Activated B cell treated with CpG ODN at 0.5 μM for 24 hours (primary cell): ENCODE data around the gene TNFSF9. TPM values are rescaled to one million over a fixed set of nuclear protein-coding genes. Genes with fewer than 3 reads are reported as not detected.
"Not testable (repeated sequence)": the region's sequence is repeated elsewhere in the genome, so short reads cannot be mapped to it uniquely, and the experiment has no call there.

Experiments
- ATAC-seq: fragments of 200-7000 bp; cut with Tn5 transposase; one replicate; pipeline ENCODE4 v1.10.0; 2021; ENCODE audit warnings: low read depth, mild to moderate bottlenecking, moderate library complexity
- CTCF ChIA-PET: fragments of 350-600 bp; sonication (Branson Sonifier 250); formaldehyde crosslinking; loops from one replicate; lab custom pipeline; 2021; ENCODE audit warnings: antibody characterized with exemption; lab: Charles Lee
- POLR2A ChIA-PET: fragments of 350-600 bp; sonication (Branson Sonifier 250); formaldehyde crosslinking; loops from one replicate; lab custom pipeline; 2021; ENCODE audit warnings: antibody characterized with exemption; lab: Charles Lee
- DNase-seq: peaks from one replicate; pipeline ENCODE4 v3.0.0; 2022
- H3K27ac Mint-ChIP-seq: one replicate; pipeline ENCODE4 v1.8.0; 2020; ENCODE audit warnings: mixed read lengths
- H3K27me3 Mint-ChIP-seq: one replicate; pipeline ENCODE4 v1.8.0; 2021; ENCODE audit warnings: mixed read lengths
- H3K36me3 Mint-ChIP-seq: one replicate; pipeline ENCODE4 v1.8.0; 2021; ENCODE audit warnings: low read depth, mixed read lengths
- H3K4me1 Mint-ChIP-seq: one replicate; pipeline ENCODE4 v1.8.0; 2021; ENCODE audit warnings: mixed read lengths
- H3K4me3 Mint-ChIP-seq: one replicate; pipeline ENCODE4 v1.8.0; 2020; ENCODE audit warnings: mild to moderate bottlenecking, mixed read lengths
- H3K9me3 Mint-ChIP-seq: one replicate; pipeline ENCODE4 v1.8.0; 2020; ENCODE audit warnings: mixed read lengths
- intact Hi-C: fragments of 100-400 bp; cut with micrococcal nuclease; formaldehyde crosslinking; loops from one replicate; pipeline ENCODE4 v1.15.1; 2024
- total RNA-seq: library from RNA; stranded (reverse); gene quantifications from 2 replicates; pipeline ENCODE4 v1.2.3, GENCODE V29; 2022
- TF ChIP-seq, protein P1 (sequence below): fragments of 200-600 bp; IDR thresholded peaks from one replicate; pipeline ENCODE4 v1.8.0; 2022; ENCODE audit warnings: antibody characterized with exemption, mild to moderate bottlenecking

TNFSF9 gene
- total RNA-seq, 1 donor from 2014 or later = 7.1 TPM

DNA sequence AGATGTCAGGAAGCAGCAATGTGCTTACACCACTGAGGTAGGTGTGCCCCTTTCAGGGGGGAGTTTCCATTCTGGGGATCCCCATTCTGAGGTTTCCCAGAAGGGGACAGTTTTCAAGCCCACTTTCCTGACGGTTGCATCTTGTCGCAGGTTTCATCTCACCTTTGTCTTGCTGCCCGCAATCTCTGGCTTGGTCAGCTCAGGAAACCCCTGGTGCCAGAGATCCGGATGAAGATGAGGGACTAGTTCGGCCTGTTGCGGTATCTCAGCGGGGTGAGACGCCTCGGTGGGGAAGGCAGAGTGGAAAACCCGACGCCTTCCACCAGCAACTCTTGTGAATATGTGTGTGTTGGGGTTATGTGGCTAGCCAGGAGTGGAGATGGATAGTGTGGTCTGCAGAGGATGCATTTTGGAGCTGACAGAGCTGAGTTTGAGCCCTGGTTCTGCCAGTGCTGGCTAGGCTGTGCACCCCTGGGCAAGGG is 13.1 kb downstream of the TNFSF9 start:
- ATAC-seq = no peak
- POLR2A ChIA-PET = interaction anchor here (1.5 kb wide), 1 partner anchor 21 kb away, joined by 3 read pairs; no protein-coding TSS in a partner anchor

DNA sequence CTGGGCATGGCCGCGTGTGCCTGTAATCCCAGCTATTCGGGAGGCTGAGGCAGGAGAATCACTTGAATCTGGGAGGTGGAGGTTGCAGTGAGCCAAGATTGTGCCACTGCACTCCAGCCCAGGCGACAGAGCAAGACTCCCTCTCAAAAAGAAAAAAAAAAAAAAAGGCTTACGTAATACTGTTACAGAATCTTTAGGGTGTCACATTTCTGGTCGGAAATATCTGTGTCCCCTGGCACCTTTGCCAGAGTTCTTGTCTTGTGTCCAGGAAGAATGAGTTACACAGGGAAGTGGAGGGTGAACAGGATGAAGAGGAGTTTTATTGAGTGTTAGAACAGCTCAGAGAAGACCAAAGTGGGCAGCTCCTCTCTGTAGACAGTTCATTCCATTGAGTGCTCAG is 19.9 kb downstream of the TNFSF9 start:
- intact Hi-C loops = loop anchor here (5.0 kb wide), 1 partner anchor 33 kb away; no protein-coding TSS in a partner anchor
- H3K9me3 Mint-ChIP-seq, H3K36me3 Mint-ChIP-seq, DNase-seq, H3K27ac Mint-ChIP-seq, H3K4me3 Mint-ChIP-seq, H3K27me3 Mint-ChIP-seq, H3K4me1 Mint-ChIP-seq, ATAC-seq: not testable (repeated sequence)
- POLR2A ChIA-PET = interaction anchor here (0.6 to 1.4 kb wide), 5 partner anchors 11 to 250 kb away, joined by 3 to 7 read pairs (median 4); partner anchors contain the start of gene TNFSF9
- CTCF ChIA-PET = interaction anchor here (0.6 kb wide), 1 partner anchor 14 kb away, joined by 3 read pairs; no protein-coding TSS in a partner anchor

More for the DNA sequence above, 13.1 kb downstream of the TNFSF9 start:
- TF ChIP-seq, protein P1, sequence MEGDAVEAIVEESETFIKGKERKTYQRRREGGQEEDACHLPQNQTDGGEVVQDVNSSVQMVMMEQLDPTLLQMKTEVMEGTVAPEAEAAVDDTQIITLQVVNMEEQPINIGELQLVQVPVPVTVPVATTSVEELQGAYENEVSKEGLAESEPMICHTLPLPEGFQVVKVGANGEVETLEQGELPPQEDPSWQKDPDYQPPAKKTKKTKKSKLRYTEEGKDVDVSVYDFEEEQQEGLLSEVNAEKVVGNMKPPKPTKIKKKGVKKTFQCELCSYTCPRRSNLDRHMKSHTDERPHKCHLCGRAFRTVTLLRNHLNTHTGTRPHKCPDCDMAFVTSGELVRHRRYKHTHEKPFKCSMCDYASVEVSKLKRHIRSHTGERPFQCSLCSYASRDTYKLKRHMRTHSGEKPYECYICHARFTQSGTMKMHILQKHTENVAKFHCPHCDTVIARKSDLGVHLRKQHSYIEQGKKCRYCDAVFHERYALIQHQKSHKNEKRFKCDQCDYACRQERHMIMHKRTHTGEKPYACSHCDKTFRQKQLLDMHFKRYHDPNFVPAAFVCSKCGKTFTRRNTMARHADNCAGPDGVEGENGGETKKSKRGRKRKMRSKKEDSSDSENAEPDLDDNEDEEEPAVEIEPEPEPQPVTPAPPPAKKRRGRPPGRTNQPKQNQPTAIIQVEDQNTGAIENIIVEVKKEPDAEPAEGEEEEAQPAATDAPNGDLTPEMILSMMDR = no peak
- CTCF ChIA-PET = no interaction called here
- H3K27me3 Mint-ChIP-seq = no peaks in the 10 kb centered on the region
- no peak overlapping the region for H3K4me3 Mint-ChIP-seq
- DNase-seq = no peak
- peaks cover 8% of the 10 kb centered on the region for H3K4me1 Mint-ChIP-seq
- peaks cover 4% of the 10 kb centered on the region for H3K9me3 Mint-ChIP-seq
- no peaks in the 10 kb centered on the region for H3K36me3 Mint-ChIP-seq
- intact Hi-C loops = no loop called here
- H3K27ac Mint-ChIP-seq = no peak overlapping the region

DNA sequence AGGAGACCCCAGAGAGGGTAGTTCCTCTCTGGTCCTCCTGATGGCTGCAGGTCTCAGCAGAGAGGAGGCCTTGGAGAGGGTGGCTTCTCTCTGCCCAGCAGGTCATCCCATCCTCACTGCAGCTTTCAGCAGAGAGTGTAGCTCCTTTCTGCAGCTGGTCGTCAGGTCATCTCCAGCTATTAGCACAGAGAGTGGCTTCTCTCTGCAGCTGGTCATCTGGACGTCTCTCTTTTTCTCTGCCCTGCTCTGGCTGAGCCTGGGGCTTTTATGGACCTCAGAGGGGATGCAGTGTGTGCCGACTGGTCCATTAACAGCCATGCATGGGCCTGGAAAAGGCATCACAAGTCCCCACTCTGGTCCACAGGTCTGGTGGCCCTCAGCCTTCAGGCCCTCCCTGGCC is 20.3 kb downstream of the TNFSF9 start:
- no peak for ATAC-seq
- Mint-ChIP-seq H3K4me1 (peaks cover 9% of the 10 kb centered on the region), H3K27ac (no peak overlapping the region), H3K4me3 (no peak overlapping the region), H3K9me3 (peaks cover 4% of the 10 kb centered on the region), H3K27me3 (no peaks in the 10 kb centered on the region), H3K36me3 (no peaks in the 10 kb centered on the region)
- intact Hi-C loops = loop anchor here (5.0 kb wide), 1 partner anchor 34 kb away; no protein-coding TSS in a partner anchor
- ChIA-PET POLR2A (interaction anchor here (0.6 to 1.6 kb wide), 5 partner anchors 12 to 187 kb away, joined by 3 to 7 read pairs (median 4); partner anchors contain the start of gene TNFSF9), CTCF (interaction anchor here (0.6 to 2.2 kb wide), 4 partner anchors 15 to 82 kb away, joined by 3 to 8 read pairs (median 6); no protein-coding TSS in a partner anchor)
- TF ChIP-seq, protein P1 = no peak
- DNase-seq = no peak

DNA sequence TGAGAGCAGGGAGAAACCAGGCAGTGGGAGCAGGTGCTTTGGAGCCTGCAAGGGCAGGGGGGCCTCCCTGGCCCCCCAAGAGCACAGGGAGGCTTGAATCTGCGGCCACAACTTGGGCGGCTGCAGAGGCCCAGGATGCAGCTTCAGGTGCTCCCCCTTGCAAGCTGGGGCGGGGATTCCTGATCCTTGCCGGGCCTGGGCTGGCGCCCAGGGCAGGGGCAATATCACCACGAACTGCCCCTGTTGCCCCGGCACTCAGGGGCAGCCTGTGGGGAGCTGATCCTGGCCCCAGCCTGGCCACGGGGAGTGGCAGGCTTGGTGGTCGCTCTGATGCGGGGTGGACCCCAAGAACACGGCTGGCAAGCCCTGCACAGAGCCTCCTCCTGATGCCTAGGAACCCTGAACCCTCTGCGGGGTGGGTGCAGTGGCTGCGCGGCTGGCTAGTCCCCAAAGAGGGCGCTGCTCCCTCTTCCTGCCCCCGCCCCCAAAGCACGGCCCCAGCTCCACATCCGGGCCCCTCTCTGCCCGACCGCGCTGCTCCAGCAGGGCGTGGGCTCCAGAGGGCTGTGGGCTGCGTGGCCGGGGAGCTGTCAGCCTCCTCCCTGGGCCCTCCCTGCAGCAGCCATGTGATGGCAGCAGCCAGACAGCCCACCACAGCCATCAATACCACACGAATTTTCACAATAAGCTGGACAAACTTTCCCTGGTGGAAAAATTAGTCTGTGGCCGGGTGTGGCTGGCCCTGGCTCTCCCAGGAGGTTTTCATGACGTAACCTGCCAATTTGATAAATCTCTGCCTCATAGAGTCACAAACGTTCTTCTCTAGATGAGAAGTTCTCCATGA is 21.0 kb downstream of the TNFSF9 start:
- intact Hi-C loops = loop anchor here (1.0 to 5.0 kb wide), 2 partner anchors 24 to 35 kb away; no protein-coding TSS in a partner anchor
- ATAC-seq (peak; percentile 88), DNase-seq (peak; percentile 35)
- ChIA-PET CTCF (interaction anchor here (0.6 to 2.2 kb wide), 6 partner anchors 16 to 273 kb away, joined by 3 to 8 read pairs (median 4); no protein-coding TSS in a partner anchor), POLR2A (interaction anchor here (0.5 to 1.6 kb wide), 13 partner anchors 12 to 231 kb away, joined by 3 to 9 read pairs (median 5); partner anchors contain the start of genes TNFSF9 and VAV1)
- H3K27me3 Mint-ChIP-seq = no peaks in the 10 kb centered on the region
- H3K27ac Mint-ChIP-seq = no peak overlapping the region
- no peaks in the 10 kb centered on the region for H3K36me3 Mint-ChIP-seq
- H3K9me3 Mint-ChIP-seq = peaks cover 4% of the 10 kb centered on the region
- H3K4me3 Mint-ChIP-seq = peak overlapping the region; percentile 19
- H3K4me1 Mint-ChIP-seq = peaks cover 9% of the 10 kb centered on the region
- TF ChIP-seq, protein P1 = no peak

DNA sequence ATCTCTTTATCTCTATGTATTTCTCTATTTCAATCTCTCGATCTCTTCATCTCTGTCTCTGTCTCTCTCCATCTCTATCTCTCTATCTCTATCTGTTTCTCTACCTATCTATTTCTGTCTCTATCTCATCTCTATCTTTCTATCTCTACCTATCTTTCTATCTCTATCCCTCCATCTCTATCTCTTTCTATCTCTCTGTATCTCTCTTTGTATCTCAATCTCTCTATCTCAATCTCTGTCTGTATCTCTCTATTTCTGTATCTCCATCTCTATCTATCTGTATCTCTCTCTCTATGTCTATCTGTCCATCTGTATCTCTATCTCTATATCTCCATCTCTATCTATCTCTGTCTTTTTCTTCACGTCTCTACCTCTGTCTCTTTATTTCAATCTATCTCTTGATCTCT is 25.2 kb downstream of the TNFSF9 start:
- CTCF ChIA-PET = no interaction called here
- Mint-ChIP-seq H3K4me1 (peaks cover 11% of the 10 kb centered on the region), H3K27me3 (no peaks in the 10 kb centered on the region), H3K36me3 (no peaks in the 10 kb centered on the region), H3K27ac (no peak overlapping the region), H3K9me3 (no peaks in the 10 kb centered on the region), H3K4me3 (no peak overlapping the region)
- no peak for DNase-seq
- TF ChIP-seq, protein P1 = no peak
- POLR2A ChIA-PET = interaction anchor here (0.6 kb wide), 1 partner anchor 30 kb away, joined by 9 read pairs; no protein-coding TSS in a partner anchor
- no peak for ATAC-seq
- intact Hi-C loops = no loop called here
